ENCODE data around the gene JAK3.

GRCh38 chr19:17834350-17835181 is 13.2 kb downstream of the JAK3 start:
- no peak for TF ChIP-seq ZBTB11 (CRISPR knock-in tag; IDR thresholded peaks at IDR 0.05)
- TF ChIP-seq STAT3 (IDR thresholded peaks at IDR 0.05; ENCODE audit: low read depth, low read length) = no peak
- no peak for TF ChIP-seq GABPA (IDR thresholded peaks at IDR 0.05; ENCODE audit: low read depth)
- no peak for TF ChIP-seq POLR2A (IDR thresholded peaks at IDR 0.05; ENCODE audit: low read depth, low read length)
- TF ChIP-seq ZNF592 (IDR thresholded peaks at IDR 0.05) = no peak
- TF ChIP-seq MTA3 (IDR thresholded peaks at IDR 0.05; ENCODE audit: borderline replicate concordance, low read length) = no peak
- TF ChIP-seq POLR2AphosphoS5 (IDR thresholded peaks at IDR 0.05; ENCODE audit: low read length) = no peak
- TF ChIP-seq CTCF (IDR thresholded peaks at IDR 0.05 in 2 of 3, conservative IDR thresholded peaks at IDR 0.05 in 1 of 3; ENCODE audit: control insufficient read depth in 2 of 3, extremely low read depth in 1 of 3, insufficient read depth in 1 of 3, low read depth in 3 of 3, low read length in 3 of 3) = no peak
- TF ChIP-seq BACH1 (IDR thresholded peaks at IDR 0.05; ENCODE audit: borderline replicate concordance) = no peak
- no peak for TF ChIP-seq CBX5 (IDR thresholded peaks at IDR 0.05; ENCODE audit: low read depth)
- no peak for TF ChIP-seq NR2C2 (IDR thresholded peaks at IDR 0.05; ENCODE audit: borderline replicate concordance, control insufficient read depth, insufficient read length, low read depth)
- TF ChIP-seq, protein P1, sequence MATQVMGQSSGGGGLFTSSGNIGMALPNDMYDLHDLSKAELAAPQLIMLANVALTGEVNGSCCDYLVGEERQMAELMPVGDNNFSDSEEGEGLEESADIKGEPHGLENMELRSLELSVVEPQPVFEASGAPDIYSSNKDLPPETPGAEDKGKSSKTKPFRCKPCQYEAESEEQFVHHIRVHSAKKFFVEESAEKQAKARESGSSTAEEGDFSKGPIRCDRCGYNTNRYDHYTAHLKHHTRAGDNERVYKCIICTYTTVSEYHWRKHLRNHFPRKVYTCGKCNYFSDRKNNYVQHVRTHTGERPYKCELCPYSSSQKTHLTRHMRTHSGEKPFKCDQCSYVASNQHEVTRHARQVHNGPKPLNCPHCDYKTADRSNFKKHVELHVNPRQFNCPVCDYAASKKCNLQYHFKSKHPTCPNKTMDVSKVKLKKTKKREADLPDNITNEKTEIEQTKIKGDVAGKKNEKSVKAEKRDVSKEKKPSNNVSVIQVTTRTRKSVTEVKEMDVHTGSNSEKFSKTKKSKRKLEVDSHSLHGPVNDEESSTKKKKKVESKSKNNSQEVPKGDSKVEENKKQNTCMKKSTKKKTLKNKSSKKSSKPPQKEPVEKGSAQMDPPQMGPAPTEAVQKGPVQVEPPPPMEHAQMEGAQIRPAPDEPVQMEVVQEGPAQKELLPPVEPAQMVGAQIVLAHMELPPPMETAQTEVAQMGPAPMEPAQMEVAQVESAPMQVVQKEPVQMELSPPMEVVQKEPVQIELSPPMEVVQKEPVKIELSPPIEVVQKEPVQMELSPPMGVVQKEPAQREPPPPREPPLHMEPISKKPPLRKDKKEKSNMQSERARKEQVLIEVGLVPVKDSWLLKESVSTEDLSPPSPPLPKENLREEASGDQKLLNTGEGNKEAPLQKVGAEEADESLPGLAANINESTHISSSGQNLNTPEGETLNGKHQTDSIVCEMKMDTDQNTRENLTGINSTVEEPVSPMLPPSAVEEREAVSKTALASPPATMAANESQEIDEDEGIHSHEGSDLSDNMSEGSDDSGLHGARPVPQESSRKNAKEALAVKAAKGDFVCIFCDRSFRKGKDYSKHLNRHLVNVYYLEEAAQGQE (IDR thresholded peaks at IDR 0.05; ENCODE audit: low read depth, low read length) = no peak
- TF ChIP-seq RCOR1 (conservative IDR thresholded peaks at IDR 0.05; ENCODE audit: low read depth, low read length) = no peak
- TF ChIP-seq TARDBP (IDR thresholded peaks at IDR 0.05; ENCODE audit: borderline replicate concordance) = no peak

All from GM12878 (cell line).